Measurements from ENCODE around the gene ST7. TPM values are rescaled to one million over a fixed set of nuclear protein-coding genes. Genes with fewer than 3 reads are reported as not detected.

ST7 gene
- total and polyA plus RNA-seq, 2 of the 8 experiments (the other 6 are each of a cell fraction or from before 2014, with no cell fraction given), result 16.3 to 18.0 TPM

DNA sequence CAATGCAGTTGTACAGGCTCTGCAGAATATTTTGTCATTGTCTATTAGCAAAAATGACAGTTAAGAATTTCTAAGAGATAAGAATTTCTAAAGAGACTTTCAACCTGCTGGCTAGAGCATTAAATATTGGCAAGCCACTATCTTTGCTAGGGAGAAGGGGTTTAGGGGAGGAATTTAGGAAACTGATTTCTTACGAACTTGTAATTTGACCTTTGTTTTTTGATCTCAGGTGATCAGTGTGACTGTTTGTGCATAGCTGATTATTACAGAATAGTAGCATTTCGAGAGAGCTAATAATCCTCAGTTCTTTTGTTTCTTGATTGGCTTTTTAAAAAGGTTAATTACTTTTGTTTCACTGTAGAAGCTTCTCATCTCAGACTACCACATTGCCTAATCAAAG lies 68.1 kb downstream of the ST7 start (continued):
- no peak for TF ChIP-seq TAF7 (optimal IDR thresholded peaks at IDR 0.05; ENCODE audit: borderline replicate concordance, low read depth, low read length)
- TF ChIP-seq EP300 (IDR thresholded peaks at IDR 0.05; ENCODE audit: borderline replicate concordance in 1 of 2, low read depth in 2 of 2, low read length in 2 of 2), result no peak
- TF ChIP-seq BRCA1 (IDR thresholded peaks at IDR 0.05; ENCODE audit: low read depth, low read length), result no peak
- no peak for TF ChIP-seq CBX8 (IDR thresholded peaks at IDR 0.05; ENCODE audit: borderline replicate concordance, low read depth, low read length)
- TF ChIP-seq HDAC6 (IDR thresholded peaks at IDR 0.05; ENCODE audit: low read depth, low read length), result no peak

Measured in H1 (cell line).